Renal cortex interstitium (tissue), 11 donors: ENCODE measurements around the gene SPRYD3. TPM values are rescaled to one million over a fixed set of nuclear protein-coding genes. Genes with fewer than 3 reads are reported as not detected.
A peak's percentile ranks its signal among the peaks of the same experiment; 100 is the strongest.

Experiments used
- DNase-seq, 11 donors: peaks; one replicate each; pipeline ENCODE4 v3.0.0-alpha.2; 2013; ENCODE audit warnings: low read depth in 9 of 11, low spot score in 4 of 11; ENCODE audit errors: extremely low read depth in 1 of 11
- polyA plus RNA-seq, 3 donors: library from polyadenylated mRNA; unstranded; fragments of 120-200 nt; gene quantifications; one replicate each; pipeline ENCODE4 v1.2.1, GENCODE V29; 2013; ENCODE audit not compliant: insufficient read length in 3 of 3

The SPRYD3 gene
- polyA plus RNA-seq, 3 donors = 15.1 to 20.2 (median 17.1) TPM

- no peak for DNase-seq
Measured at GRCh38 chr12:53067993-53068770, 11.0 kb downstream of the SPRYD3 start.

GRCh38 chr12:53067074-53067992, 11.9 kb downstream of the SPRYD3 start:
- DNase-seq = no peak

- peak in 3 of 11 donors; percentile 62 to 73 (median 64) for DNase-seq
Measured at GRCh38 chr12:53065975-53066931, 12.9 kb downstream of the SPRYD3 start.

- no peak for DNase-seq
Measured at GRCh38 chr12:53065470-53065869, 13.7 kb downstream of the SPRYD3 start.

GRCh38 chr12:53064613-53065436, 14.4 kb downstream of the SPRYD3 start:
- DNase-seq = no peak

- DNase-seq = no peak
Measured at GRCh38 chr12:53063708-53064612, 15.2 kb downstream of the SPRYD3 start.

GRCh38 chr12:53062977-53063707, 16.0 kb downstream of the SPRYD3 start:
- DNase-seq = no peak

GRCh38 chr12:53062011-53062961, 16.9 kb downstream of the SPRYD3 start:
- no peak for DNase-seq

- DNase-seq = no peak
Measured at GRCh38 chr12:53061404-53062010, 17.7 kb downstream of the SPRYD3 start.

GRCh38 chr12:53060721-53061276, 18.4 kb downstream of the SPRYD3 start:
- DNase-seq = no peak

- no peak for DNase-seq
Measured at GRCh38 chr12:53060064-53060720, 19.0 kb downstream of the SPRYD3 start.

GRCh38 chr12:53059434-53060063, 19.6 kb downstream of the SPRYD3 start:
- no peak for DNase-seq

- no peak for DNase-seq
Measured at GRCh38 chr12:53058674-53059433, 20.3 kb downstream of the SPRYD3 start.
